OCI-LY1 (cell line): ENCODE measurements around the gene INTS6.

Source experiments
- CTCF ChIP-seq: fragments of 200-600 bp; sonication (generic), shearing (Covaris generic); IDR thresholded peaks from 2 replicates; pipeline ENCODE4 v1.5.1; 2017; ENCODE audit warnings: mild to moderate bottlenecking, antibody characterized with exemption, low read length, moderate library complexity, mixed read lengths
- EZH2 ChIP-seq: fragments of 200-600 bp; sonication (generic), shearing (Covaris generic); IDR thresholded peaks from 2 replicates; pipeline ENCODE4 v1.8.0; 2017; ENCODE audit warnings: borderline replicate concordance, mixed run types, mild to moderate bottlenecking, antibody characterized with exemption, low read length, moderate library complexity, mixed read lengths

GRCh38 chr13:51364404-51365008, 88.3 kb downstream of the INTS6 start:
- TF ChIP-seq CTCF (no peak), EZH2 (no peak)
